GM10266 (cell line): ENCODE data around the gene CACNA2D3.

Experiments
- DNase-seq: peaks from one replicate; pipeline ENCODE4 v3.0.0; 2012; ENCODE audit errors: extremely low spot score
- CTCF ChIP-seq: IDR thresholded peaks from 2 replicates; pipeline ENCODE4 v1.5.1; 2012; ENCODE audit warnings: mild to moderate bottlenecking, low read depth; ENCODE audit not compliant: control insufficient read depth, insufficient read depth; ENCODE audit errors: missing control alignments

CACNA2D3 gene

GRCh38 chr3:54918516-54918915 is 796.2 kb downstream of the CACNA2D3 start:
- no peak for TF ChIP-seq CTCF
- DNase-seq, result no peak

- no peak for TF ChIP-seq CTCF
- DNase-seq, result no peak
Observed at GRCh38 chr3:54928046-54928770, 805.9 kb downstream of the CACNA2D3 start, which contains the start of gene LRTM1. TSS of gene LRTM1 (minus strand) at chr3:54928059. CDS start at chr3:54927911, 148 bp downstream.

GRCh38 chr3:54931182-54931581 is 808.8 kb downstream of the CACNA2D3 start:
- DNase-seq, result no peak
- TF ChIP-seq CTCF, result no peak

- DNase-seq, result no peak
- TF ChIP-seq CTCF, result no peak
Observed at GRCh38 chr3:54932606-54933005, 810.3 kb downstream of the CACNA2D3 start.

- no peak for DNase-seq
- TF ChIP-seq CTCF, result no peak
Observed at GRCh38 chr3:54935869-54936268, 813.5 kb downstream of the CACNA2D3 start.

GRCh38 chr3:54936561-54936960 is 814.2 kb downstream of the CACNA2D3 start:
- no peak for TF ChIP-seq CTCF
- DNase-seq, result no peak

GRCh38 chr3:54939557-54940300 is 817.4 kb downstream of the CACNA2D3 start:
- DNase-seq, result no peak
- TF ChIP-seq CTCF, result no peak
